CD14-positive monocyte (primary cell): ENCODE measurements around the gene SPSB1. TPM values are rescaled to one million over a fixed set of nuclear protein-coding genes. Genes with fewer than 3 reads are reported as not detected.

Experiments
- DNase-seq, 3 donors: peaks; one replicate each; pipeline ENCODE4 v3.0.0-alpha.2; 2011 to 2022
- H2AFZ ChIP-seq: 2 replicates; pipeline ENCODE4 v1.6.0; 2012; ENCODE audit warnings: mild to moderate bottlenecking, low read depth, low read length, inconsistent platforms; ENCODE audit not compliant: insufficient read depth, poor library complexity, severe bottlenecking
- H3K27ac ChIP-seq, 2 donors: 1 replicate in 1 of 2; 2 replicates in 1 of 2; pipeline ENCODE4 v1.5.1; 2012 to 2013; ENCODE audit warnings: low read length in 2 of 2, control low read depth in 1 of 2, inconsistent platforms in 1 of 2, low read depth in 1 of 2, mild to moderate bottlenecking in 1 of 2
- H3K27me3 ChIP-seq, 2 donors: one replicate each; pipeline versions ENCODE4 v1.6.0 to v1.6.1; 2011 to 2013; ENCODE audit warnings: low read length in 2 of 2; ENCODE audit not compliant: control insufficient read depth in 2 of 2, insufficient read depth in 2 of 2
- H3K36me3 ChIP-seq, 2 donors: replicated peaks in 1 of 2; 1 replicate in 1 of 2; 2 replicates in 1 of 2; pipeline versions ENCODE4 v1.5.1 to v1.6.1; 2012 to 2013; ENCODE audit warnings: low read length in 2 of 2, control low read depth in 1 of 2, inconsistent platforms in 1 of 2, mild to moderate bottlenecking in 1 of 2; ENCODE audit not compliant: insufficient read depth in 2 of 2, control insufficient read depth in 1 of 2
- H3K4me1 ChIP-seq, 2 donors: 1 replicate in 1 of 2; 2 replicates in 1 of 2; pipeline versions ENCODE4 v1.5.1 to v1.6.1; 2012 to 2013; ENCODE audit warnings: low read length in 2 of 2, control low read depth in 1 of 2, inconsistent platforms in 1 of 2, mild to moderate bottlenecking in 1 of 2, moderate library complexity in 1 of 2; ENCODE audit not compliant: insufficient read depth in 2 of 2, control insufficient read depth in 1 of 2
- H3K4me2 ChIP-seq: replicated peaks from 2 replicates; pipeline ENCODE3; 2012; ENCODE audit warnings: low read length, moderate library complexity, mild to moderate bottlenecking; ENCODE audit not compliant: poor library complexity, severe bottlenecking; ENCODE audit errors: extremely low read depth
- H3K4me3 ChIP-seq, 3 experiments: fragments of 200-600 bp in 1 of 3; sonication (generic) in 1 of 3; replicated peaks in 1 of 3; 1 replicate in 2 of 3; 2 replicates in 1 of 3; pipeline ENCODE4 v1.5.1; 2011 to 2013; ENCODE audit warnings: low read length in 3 of 3, mild to moderate bottlenecking in 3 of 3, control low read depth in 2 of 3, low read depth in 2 of 3, inconsistent platforms in 1 of 3, moderate library complexity in 1 of 3
- H3K79me2 ChIP-seq: 2 replicates; pipeline ENCODE4 v1.6.0; 2012; ENCODE audit warnings: mild to moderate bottlenecking, control low read depth, inconsistent platforms, low read length, moderate library complexity; ENCODE audit not compliant: insufficient read depth
- H3K9ac ChIP-seq: 2 replicates; pipeline ENCODE4 v1.6.0; 2017; ENCODE audit warnings: low read length, mild to moderate bottlenecking; ENCODE audit not compliant: insufficient read depth, poor library complexity, severe bottlenecking
- H3K9me3 ChIP-seq, 2 donors: replicated peaks in 1 of 2; 1 replicate in 1 of 2; 2 replicates in 1 of 2; pipeline versions ENCODE4 v1.5.1 to v1.6.1; 2012 to 2013; ENCODE audit warnings: low read length in 2 of 2, control low read depth in 1 of 2; ENCODE audit not compliant: control insufficient read depth in 1 of 2, insufficient read depth in 1 of 2
- H4K20me1 ChIP-seq: 2 replicates; pipeline ENCODE4 v1.6.0; 2012; ENCODE audit warnings: mild to moderate bottlenecking, low read length, control low read depth, moderate library complexity; ENCODE audit not compliant: insufficient read depth
- H3K27ac Mint-ChIP-seq, 7 donors: one replicate each; pipeline ENCODE4 v1.8.0; 2020; ENCODE audit warnings: mild to moderate bottlenecking in 7 of 7, mixed read lengths in 7 of 7, moderate library complexity in 6 of 7, inconsistent platforms in 2 of 7
- H3K27me3 Mint-ChIP-seq, 3 donors: one replicate each; pipeline ENCODE4 v1.8.0; 2021 to 2022; ENCODE audit warnings: low read depth in 3 of 3, mild to moderate bottlenecking in 3 of 3, mixed read lengths in 3 of 3, moderate library complexity in 3 of 3, inconsistent platforms in 1 of 3
- H3K36me3 Mint-ChIP-seq, 2 donors: one replicate each; pipeline ENCODE4 v1.8.0; 2020; ENCODE audit warnings: mixed read lengths in 2 of 2, inconsistent platforms in 1 of 2, mild to moderate bottlenecking in 1 of 2
- H3K4me1 Mint-ChIP-seq: one replicate; pipeline ENCODE4 v1.8.0; 2020; ENCODE audit warnings: mild to moderate bottlenecking, mixed read lengths
- H3K4me3 Mint-ChIP-seq, 2 donors: one replicate each; pipeline ENCODE4 v1.8.0; 2020; ENCODE audit warnings: mild to moderate bottlenecking in 2 of 2, mixed read lengths in 2 of 2, moderate library complexity in 1 of 2
- H3K9me3 Mint-ChIP-seq, 7 donors: one replicate each; pipeline ENCODE4 v1.8.0; 2020 to 2022; ENCODE audit warnings: mixed read lengths in 7 of 7, mild to moderate bottlenecking in 6 of 7, moderate library complexity in 6 of 7, inconsistent platforms in 2 of 7
- CTCF ChIP-seq: fragments of 200-600 bp; IDR thresholded peaks from one replicate; pipeline ENCODE4 v1.8.0; 2022; ENCODE audit warnings: antibody characterized with exemption, mild to moderate bottlenecking
- WGBS: methylation state at CpG from one replicate; pipeline ENCODE4 v1.1.5; 2013; ENCODE audit warnings: missing lambda C conversion rate; ENCODE audit not compliant: insufficient coverage; 5-methylcytosine and 5-hydroxymethylcytosine counted together
- intact Hi-C, 2 donors: fragments of 100-400 bp; cut with micrococcal nuclease; formaldehyde crosslinking; loops; one replicate each; pipeline versions ENCODE4 v1.15.0 to v1.15.1; 2023
- polyA plus RNA-seq, 3 donors: library from polyadenylated mRNA; depleted of rRNA in 1 of 3; unstranded in 2 of 3; stranded (reverse) in 1 of 3; fragments of 300-500 nt in 2 of 3; fragments of >200 nt in 1 of 3; fragmentation: Illumina TruSeq in 2 of 3; gene quantifications; 1 replicate in 2 of 3; 2 replicates in 1 of 3; pipeline ENCODE4 v1.2.3, GENCODE V29; 2012 to 2021

Gene SPSB1
- polyA plus RNA-seq, 3 donors = 0.15 to 1.2 (median 0.29) TPM

GRCh38 chr1:9332513-9333143 is 39.9 kb downstream of the SPSB1 start:
- no peak for TF ChIP-seq CTCF
- Histone ChIP-seq H3K4me1 (no peaks in the 10 kb centered on the region), H3K4me2 (no peak overlapping the region), H3K27me3 (no peaks in the 10 kb centered on the region), H3K27ac (no peak overlapping the region), H3K4me3 (no peak overlapping the region), H3K9me3 (no peaks in the 10 kb centered on the region), H3K36me3 (no peaks in the 10 kb centered on the region), H3K9ac (no peak overlapping the region), H2AFZ (no peak overlapping the region), H4K20me1 (no peaks in the 10 kb centered on the region), H3K79me2 (no peaks in the 10 kb centered on the region)
- Mint-ChIP-seq H3K4me1 (peaks cover 2% of the 10 kb centered on the region), H3K36me3 (no peaks in the 10 kb centered on the region), H3K27ac (no peak overlapping the region), H3K27me3 (peaks cover 3 to 9% (median 4%) of the 10 kb centered on the region in 3 donors), H3K4me3 (no peak overlapping the region), H3K9me3 (peaks cover 0 to 3% (median 0%) of the 10 kb centered on the region in 7 donors)
- intact Hi-C loops = no loop called here
- DNase-seq = no peak
- WGBS = 57% methylated on average over 12 of the region's 12 CpGs

DNA sequence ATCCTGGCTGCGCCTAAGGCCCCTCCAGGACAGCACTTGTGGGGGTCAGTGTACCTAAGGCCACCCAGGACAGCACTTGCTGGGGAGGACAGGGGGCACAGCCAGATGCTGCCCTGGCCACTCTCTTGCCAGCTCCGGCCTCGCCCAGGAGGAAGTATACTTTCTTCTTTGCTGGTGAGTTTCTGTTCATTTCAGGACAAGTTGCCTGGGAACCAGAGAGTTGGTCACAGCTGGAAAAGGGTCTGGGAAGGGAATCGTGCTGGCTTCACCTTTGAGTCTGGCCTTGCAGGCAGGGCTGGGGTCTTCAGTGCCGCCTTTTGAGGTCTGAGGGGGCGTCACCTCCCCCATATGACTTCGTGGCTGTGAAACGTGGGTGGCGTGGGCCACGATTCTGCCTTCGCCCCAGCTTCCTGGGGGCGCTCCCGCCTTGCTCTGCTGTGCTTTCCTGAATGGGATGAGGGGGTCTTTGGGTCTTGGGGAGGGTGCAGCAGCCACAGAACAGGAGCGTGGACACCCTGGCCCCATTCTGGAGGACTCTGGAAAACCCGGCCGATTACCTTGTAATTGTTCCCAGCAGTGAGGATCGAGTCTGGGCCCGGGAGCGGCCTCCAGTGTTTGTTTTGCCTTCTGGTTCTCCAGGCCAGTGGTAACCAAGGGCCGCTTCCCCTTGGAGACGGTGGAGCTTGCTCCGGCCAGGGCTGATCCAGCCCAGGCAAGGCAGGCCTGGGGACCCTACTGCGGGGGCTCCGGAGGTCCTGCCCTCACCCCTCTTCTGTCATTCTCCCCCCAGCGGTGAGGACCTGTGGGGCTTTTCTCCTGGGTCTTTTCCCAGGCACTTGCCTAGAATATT is 45.9 kb downstream of the SPSB1 start:
- H2AFZ ChIP-seq = no peak overlapping the region
- Mint-ChIP-seq H3K27me3 (peaks cover 13 to 24% (median 22%) of the 10 kb centered on the region in 3 donors), H3K4me1 (peaks cover 9% of the 10 kb centered on the region), H3K4me3 (no peak overlapping the region), H3K27ac (no peak overlapping the region), H3K36me3 (no peaks in the 10 kb centered on the region), H3K9me3 (peaks cover 0 to 4% (median 0%) of the 10 kb centered on the region in 7 donors)
- no peaks in the 10 kb centered on the region for H3K9me3 ChIP-seq
- H3K4me2 ChIP-seq = no peak overlapping the region
- no peaks in the 10 kb centered on the region for H4K20me1 ChIP-seq
- no peaks in the 10 kb centered on the region for H3K36me3 ChIP-seq
- 88% methylated on average over 23 of the region's 25 CpGs for WGBS
- H3K4me3 ChIP-seq = no peak overlapping the region
- no peak for TF ChIP-seq CTCF
- no peaks in the 10 kb centered on the region for H3K79me2 ChIP-seq
- peaks cover 9 to 10% of the 10 kb centered on the region in 2 donors for H3K4me1 ChIP-seq
- H3K27me3 ChIP-seq = no peaks in the 10 kb centered on the region
- H3K27ac ChIP-seq = no peak overlapping the region
- intact Hi-C loops = no loop called here
- DNase-seq = no peak
- no peak overlapping the region for H3K9ac ChIP-seq
